Activated CD4-positive, CD25-positive, alpha-beta regulatory T cell treated with anti-CD3 and anti-CD28 coated beads, Interleukin-2, amount 50 U/mL, for 16 hours (primary cell): ENCODE data around the gene RELB.
"Not testable (repeated sequence)": the region's sequence is repeated elsewhere in the genome, so short reads cannot be mapped to it uniquely, and the experiment has no call there.

Source experiments
- DNase-seq: peaks from one replicate; pipeline ENCODE4 v3.0.0-alpha.2; 2020; ENCODE audit warnings: low read depth, low spot score

Gene RELB

DNA sequence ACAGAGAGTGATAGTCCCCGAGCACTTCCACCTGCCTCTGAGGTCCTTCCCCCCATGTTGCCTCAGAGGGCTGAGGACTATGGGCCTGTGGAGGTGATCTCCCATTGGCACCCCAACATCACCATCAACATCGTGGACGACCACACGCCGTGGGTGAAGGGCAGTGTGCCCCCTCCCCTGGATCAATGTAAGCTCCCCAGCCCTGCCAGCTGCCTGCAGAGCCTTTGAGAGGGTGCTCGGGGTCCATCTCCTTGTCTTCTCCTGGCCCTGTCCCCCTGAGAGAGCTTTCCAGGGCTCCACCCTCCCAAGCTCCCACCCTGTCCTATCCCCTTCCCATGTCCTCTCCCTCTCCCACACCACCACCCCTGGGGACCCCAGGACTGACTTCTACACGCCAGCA lies 14.9 kb upstream of the RELB start:
- DNase-seq = no peak

- no peak for DNase-seq
These were observed 14.1 kb upstream of the RELB start for GRCh38 chr19:44987148-44987675.

DNA sequence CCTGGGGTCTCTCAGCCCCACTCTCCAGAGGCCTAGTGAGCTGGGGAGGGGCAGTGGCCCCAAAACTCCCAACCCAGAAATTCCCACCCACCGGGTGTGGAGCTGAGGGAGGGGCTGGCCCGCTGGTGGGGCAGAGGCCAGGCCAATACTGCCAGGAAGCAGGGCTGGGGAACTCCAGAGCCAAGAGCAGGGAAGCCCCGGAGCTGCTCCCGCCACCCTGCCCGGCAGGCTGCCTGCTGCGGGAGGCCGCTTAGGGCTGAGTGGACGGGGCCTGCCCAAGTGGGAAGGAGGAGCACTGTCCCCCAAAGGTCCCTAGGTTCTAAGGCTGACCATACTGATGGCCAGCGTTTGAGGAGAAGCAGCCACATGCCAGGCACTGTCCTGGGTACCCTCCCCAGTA lies 13.0 kb upstream of the RELB start:
- no peak for DNase-seq

DNA sequence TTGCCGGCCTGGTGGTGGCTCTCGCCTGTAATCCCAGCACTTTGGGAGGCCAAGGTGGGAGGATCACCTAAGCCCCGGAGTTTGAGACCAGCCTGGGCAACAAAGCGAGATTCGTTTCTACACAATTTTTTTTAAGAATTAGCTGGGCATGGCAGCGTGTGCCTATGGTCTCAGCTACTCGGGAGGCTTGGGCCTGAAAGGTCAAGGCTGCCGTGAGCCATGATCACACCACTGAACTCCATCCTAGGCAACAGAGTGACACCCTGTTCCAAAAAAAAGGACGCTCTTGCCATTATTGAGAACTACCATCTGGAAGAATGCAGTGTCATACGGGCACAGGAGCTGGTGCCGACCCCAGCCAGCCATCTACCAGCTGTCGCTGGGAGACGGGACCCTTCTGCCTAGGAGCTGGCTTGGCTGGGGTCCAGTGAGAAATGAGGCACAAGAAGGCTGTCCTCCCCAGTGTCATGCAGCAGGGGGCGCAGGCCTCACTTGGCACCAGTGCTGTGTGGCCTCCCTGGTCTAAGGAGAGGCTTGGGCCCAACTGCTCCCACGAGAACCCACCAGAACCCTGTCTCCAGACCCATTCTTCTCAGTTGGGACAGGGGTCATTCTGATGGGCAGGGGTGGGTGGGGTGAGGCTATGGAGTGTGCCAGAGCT lies 12.2 kb upstream of the RELB start:
- peak; percentile 37 for DNase-seq

GRCh38 chr19:44990459-44990858 lies 10.8 kb upstream of the RELB start:
- no peak for DNase-seq

DNA sequence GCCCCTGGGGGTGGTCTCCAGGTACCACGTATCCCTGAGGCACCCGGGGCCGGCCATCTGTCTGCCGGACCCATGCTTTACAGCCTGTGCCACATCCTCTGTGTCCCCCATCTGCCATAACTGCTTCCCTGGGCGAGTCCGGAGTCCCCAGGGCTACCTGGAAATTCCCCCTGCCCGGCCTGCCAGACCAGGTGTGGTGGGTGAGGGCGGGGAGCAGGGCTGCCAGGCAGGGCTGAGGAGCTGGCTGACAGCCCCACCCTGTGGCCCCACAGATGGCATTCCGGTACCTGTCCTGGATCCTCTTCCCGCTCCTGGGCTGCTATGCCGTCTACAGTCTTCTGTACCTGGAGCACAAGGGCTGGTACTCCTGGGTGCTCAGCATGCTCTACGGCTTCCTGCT lies 10.3 kb upstream of the RELB start:
- no peak for DNase-seq

DNA sequence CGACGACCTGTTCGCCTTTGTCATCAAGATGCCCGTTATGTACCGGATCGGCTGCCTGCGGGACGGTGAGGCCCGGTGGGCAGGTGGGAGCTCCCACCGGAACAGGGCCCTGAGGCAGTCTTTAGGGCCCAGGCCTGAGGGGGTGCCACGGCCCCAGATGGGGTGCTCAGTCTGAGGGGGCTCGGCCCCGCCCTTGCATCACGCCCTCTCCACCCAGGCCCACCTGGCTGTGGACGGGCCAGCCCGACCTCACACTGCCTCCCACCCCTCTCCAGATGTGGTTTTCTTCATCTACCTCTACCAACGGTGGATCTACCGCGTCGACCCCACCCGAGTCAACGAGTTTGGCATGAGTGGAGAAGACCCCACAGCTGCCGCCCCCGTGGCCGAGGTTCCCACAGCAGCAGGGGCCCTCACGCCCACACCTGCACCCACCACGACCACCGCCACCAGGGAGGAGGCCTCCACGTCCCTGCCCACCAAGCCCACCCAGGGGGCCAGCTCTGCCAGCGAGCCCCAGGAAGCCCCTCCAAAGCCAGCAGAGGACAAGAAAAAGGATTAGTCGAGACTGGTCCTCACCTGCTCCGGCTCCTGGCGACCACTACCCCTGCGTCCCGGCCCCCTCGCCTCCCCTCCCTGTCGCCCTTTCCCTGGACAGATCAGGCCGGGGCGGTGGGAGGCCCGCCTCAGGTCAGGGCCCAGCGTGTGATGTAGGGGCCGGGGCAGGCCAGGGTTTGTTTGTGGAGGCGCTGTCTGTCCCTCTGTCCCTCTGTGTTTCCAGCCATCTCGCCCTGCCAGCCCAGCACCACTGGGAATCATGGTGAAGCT lies 8.7 kb upstream of the RELB start:
- DNase-seq = no peak

DNA sequence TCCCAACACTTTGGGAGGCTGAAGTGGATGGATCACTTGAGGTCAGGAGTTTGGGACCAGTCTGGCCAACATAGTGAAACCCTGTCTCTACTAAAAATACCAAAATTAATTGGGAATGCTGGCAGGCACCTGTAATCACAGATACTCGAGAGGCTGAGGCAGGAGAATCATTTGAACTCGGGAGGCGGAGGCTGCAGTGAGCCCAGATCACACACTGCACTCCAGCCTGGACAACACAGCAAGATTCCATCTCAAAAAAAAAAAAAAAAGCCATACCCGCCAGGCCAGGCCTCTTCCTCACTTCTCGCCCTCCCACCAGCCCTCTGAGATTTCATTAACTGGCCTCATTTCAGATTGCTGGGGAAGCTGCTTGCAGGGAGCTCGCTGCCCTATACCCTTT lies 7.7 kb upstream of the RELB start:
- no peak for DNase-seq

DNA sequence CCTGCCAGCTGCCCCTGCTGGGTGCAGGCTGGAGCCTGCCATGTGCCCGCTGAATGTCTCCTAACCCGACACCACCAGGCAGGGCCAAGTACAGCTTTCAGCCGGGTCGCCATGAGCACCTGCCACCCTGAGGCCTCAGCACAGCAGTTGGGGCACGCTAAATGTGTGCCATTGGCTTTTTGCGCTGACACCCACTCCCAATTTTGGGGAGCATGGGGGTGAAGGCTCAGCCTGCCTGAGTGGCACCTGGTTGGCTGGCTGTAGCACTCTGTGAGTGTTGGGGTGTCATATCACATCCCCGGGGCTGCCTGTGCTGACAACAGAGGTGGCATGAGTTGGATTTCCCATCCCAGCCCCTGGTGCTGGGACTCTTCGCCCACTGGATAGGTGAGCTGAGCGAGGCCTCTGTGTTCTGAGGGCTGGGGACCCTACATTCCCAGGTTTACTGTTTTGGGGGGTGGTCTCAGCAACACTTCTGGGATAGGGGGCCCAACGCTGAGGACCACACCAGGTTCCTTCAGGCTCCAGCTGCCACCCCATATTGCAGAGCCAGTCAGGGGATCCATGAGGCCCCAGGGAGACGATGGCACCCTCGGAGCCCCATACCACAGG lies 7.2 kb upstream of the RELB start:
- DNase-seq = no peak

DNA sequence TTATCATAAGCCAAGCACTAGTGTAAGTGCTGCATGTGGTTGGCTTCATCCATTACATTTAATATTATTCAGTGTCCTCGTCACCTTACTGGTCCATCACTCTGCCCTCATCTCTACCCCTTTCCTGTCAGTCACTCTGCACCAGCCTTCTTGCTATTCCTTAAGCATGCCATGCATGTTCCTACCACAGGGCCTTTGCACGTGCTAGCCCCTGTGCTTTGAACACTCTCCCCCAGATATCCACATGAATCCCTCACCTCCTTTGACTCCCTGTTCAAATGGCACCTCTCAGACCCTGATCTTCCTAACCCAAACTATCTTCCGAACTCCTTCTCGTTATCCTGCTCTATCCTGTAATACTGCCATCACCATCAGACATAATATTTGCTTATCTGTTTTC lies 3.2 kb upstream of the RELB start:
- DNase-seq = no peak

- DNase-seq = not testable (repeated sequence)
These were observed 1.9 kb upstream of the RELB start for GRCh38 chr19:44999131-44999925.

GRCh38 chr19:45000665-45001064 lies 599 bp upstream of the RELB start:
- not testable (repeated sequence) for DNase-seq

- no peak for DNase-seq
These were observed 2.2 kb downstream of the RELB start for GRCh38 chr19:45003485-45003884.

- DNase-seq = no peak
These were observed 4.5 kb downstream of the RELB start for GRCh38 chr19:45005787-45006186.

- no peak for DNase-seq
These were observed 7.3 kb downstream of the RELB start for GRCh38 chr19:45008552-45008951.

DNA sequence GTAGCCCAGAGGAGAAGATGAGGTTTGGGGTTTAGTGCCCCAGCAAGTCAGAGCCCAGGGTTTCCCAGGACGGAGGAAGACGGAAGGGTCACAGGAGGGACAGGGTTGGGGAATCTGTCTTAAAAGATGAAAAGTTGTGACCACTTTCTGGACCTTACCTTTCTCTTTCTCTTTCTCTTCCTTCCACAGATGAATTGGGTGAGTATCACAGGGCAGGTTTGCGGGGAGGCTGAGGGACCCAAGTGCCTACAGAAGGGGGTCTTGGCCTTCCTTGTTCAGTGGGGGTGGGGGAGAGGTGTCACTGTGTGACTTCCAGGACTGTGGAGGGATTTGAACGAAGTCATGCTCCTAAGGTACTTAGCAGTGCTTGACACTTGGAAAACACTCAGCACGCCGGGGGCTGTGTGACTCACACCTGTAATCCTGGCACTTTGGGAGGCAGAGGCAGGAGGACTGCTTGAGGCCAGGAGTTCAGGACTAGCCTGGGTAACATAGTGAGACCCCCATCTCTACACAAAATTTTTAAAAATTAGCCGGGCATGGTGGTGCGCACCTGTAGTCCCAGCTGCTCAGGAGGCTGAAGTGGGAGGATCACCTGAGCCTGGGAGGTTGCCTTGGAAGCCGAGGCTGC lies 8.5 kb downstream of the RELB start:
- DNase-seq = no peak

- no peak for DNase-seq
These were observed 9.0 kb downstream of the RELB start for GRCh38 chr19:45010306-45010705.

DNA sequence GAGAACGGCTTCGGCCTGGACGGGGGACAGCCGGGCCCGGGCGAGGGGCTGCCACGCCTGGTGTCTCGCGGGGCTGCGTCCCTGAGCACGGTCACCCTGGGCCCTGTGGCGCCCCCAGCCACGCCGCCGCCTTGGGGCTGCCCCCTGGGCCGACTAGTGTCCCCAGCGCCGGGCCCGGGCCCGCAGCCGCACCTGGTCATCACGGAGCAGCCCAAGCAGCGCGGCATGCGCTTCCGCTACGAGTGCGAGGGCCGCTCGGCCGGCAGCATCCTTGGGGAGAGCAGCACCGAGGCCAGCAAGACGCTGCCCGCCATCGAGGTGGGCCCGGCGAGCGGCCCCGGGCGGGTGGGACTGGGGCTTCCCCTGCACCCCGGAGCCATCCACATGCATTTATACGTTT lies 10.7 kb downstream of the RELB start:
- no peak for DNase-seq

DNA sequence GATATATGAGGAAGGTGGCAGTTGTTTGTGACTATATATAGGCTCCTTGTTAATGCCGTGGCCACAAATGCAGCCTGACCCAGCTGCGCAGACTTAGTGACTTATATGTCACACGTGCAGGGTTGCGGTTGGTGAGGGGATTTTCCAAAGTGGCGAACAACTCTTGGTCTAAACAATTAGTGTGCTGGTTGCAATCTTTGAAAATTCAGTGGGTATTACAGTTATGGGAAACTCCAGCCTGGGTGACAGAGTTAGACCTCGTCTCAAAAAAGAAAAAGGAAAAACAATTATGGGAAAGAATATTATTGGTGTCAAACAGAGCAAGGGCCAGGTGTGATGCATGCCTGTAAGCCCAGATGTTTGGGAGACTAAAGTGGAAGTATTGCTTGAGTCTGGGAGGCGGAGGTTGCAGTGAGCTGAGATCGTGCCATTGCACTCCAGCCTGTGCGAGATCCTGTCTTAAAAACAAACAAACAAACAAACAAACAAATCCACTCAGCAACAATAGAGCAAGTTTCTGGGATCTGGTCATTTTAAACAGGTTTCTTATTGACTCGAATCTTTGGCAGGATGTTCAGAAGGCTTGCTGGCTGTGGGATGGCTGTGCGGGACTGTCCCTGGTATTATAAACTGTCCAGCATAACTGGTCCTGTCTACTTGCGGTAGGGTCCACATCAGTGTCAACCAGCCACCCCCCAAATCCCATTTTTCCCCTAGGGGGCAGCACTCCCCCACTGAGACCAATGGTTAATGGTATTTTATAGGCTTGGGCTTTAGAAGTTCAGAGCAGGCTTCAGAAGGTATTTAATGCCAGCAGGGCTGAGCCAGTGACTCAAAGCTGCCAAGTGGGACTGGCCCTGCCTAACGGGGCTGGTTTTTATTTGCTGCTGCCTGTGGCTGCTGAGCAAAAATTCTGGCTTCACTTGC lies 15.4 kb downstream of the RELB start:
- peak; percentile 51 for DNase-seq

DNA sequence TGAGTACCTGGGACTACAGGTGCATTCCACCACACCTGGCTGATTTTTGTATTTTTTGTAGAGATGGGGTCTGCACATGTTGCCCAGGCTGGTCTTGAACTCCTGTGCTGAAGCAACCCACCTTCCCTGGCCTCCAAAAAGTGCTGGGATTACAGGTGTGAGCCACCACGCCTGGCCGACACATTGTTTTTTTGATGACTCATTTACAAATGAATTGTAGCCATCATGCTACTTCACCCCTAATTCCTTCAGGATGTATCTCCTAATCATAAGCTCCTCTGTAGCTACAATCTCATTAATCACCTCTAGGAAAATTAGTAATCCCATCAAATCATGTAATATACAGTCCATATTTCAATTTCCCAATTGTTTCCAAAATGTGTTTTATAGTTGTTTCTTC lies 17.9 kb downstream of the RELB start:
- no peak for DNase-seq
